GM19467 (cell line): Measurements from ENCODE around the gene DOK5.

Experiments used
- ATAC-seq: cut with Tn5 transposase; IDR thresholded peaks from one replicate; pipeline ENCODE4 v1.9.1; 2021; ENCODE audit warnings: mild to moderate bottlenecking, moderate library complexity; ENCODE audit not compliant: unreplicated experiment

Gene DOK5

GRCh38 chr20:54510541-54511129 lies 35.2 kb downstream of the DOK5 start:
- no peak for ATAC-seq

- ATAC-seq, result no peak
Observed at GRCh38 chr20:54512694-54513093, 37.3 kb downstream of the DOK5 start.

GRCh38 chr20:54514028-54514607 lies 38.7 kb downstream of the DOK5 start:
- ATAC-seq, result no peak

- no peak for ATAC-seq
Observed at GRCh38 chr20:54515793-54516628, 40.6 kb downstream of the DOK5 start.

- no peak for ATAC-seq
Observed at GRCh38 chr20:54517241-54517975, 42.0 kb downstream of the DOK5 start.

- ATAC-seq, result no peak
Observed at GRCh38 chr20:54524849-54525248, 49.5 kb downstream of the DOK5 start.

- no peak for ATAC-seq
Observed at GRCh38 chr20:54525916-54526590, 50.7 kb downstream of the DOK5 start.

- ATAC-seq, result no peak
Observed at GRCh38 chr20:54526801-54527200, 51.4 kb downstream of the DOK5 start.

- no peak for ATAC-seq
Observed at GRCh38 chr20:54532573-54532972, 57.2 kb downstream of the DOK5 start.

- ATAC-seq, result no peak
Observed at GRCh38 chr20:54534101-54534500, 58.7 kb downstream of the DOK5 start.

GRCh38 chr20:54535033-54535432 lies 59.6 kb downstream of the DOK5 start:
- ATAC-seq, result no peak

GRCh38 chr20:54535746-54536145 lies 60.4 kb downstream of the DOK5 start:
- ATAC-seq, result no peak

- no peak for ATAC-seq
Observed at GRCh38 chr20:54539521-54540046, 64.2 kb downstream of the DOK5 start.

GRCh38 chr20:54543369-54543768 lies 68.0 kb downstream of the DOK5 start:
- ATAC-seq, result no peak

GRCh38 chr20:54545676-54546358 lies 70.4 kb downstream of the DOK5 start:
- no peak for ATAC-seq

- no peak for ATAC-seq
Observed at GRCh38 chr20:54548849-54549248, 73.5 kb downstream of the DOK5 start.

- ATAC-seq, result no peak
Observed at GRCh38 chr20:54549658-54550326, 74.4 kb downstream of the DOK5 start.

GRCh38 chr20:54550776-54551396 lies 75.5 kb downstream of the DOK5 start:
- no peak for ATAC-seq

- no peak for ATAC-seq
Observed at GRCh38 chr20:54554006-54554405, 78.6 kb downstream of the DOK5 start.
